Duodenal mucosa (tissue), 2 donors: ENCODE measurements around the gene NCLN.

Experiments
- H3K27ac ChIP-seq: one replicate; pipeline ENCODE4 v1.7.0; 2013; ENCODE audit warnings: low read depth, low read length
- H3K27me3 ChIP-seq, 2 donors: one replicate each; pipeline ENCODE4 v1.7.0; 2013; ENCODE audit warnings: low read length in 2 of 2, control low read depth in 1 of 2; ENCODE audit not compliant: insufficient read depth in 2 of 2, control insufficient read depth in 1 of 2
- H3K36me3 ChIP-seq, 2 donors: one replicate each; pipeline ENCODE4 v1.7.0; 2013; ENCODE audit warnings: low read length in 2 of 2, control low read depth in 1 of 2; ENCODE audit not compliant: insufficient read depth in 2 of 2, control insufficient read depth in 1 of 2
- H3K4me1 ChIP-seq, 2 donors: one replicate each; pipeline ENCODE4 v1.7.0; 2013; ENCODE audit warnings: low read length in 2 of 2, control low read depth in 1 of 2; ENCODE audit not compliant: insufficient read depth in 2 of 2, control insufficient read depth in 1 of 2
- H3K4me3 ChIP-seq, 2 donors: one replicate each; pipeline ENCODE4 v1.7.0; 2013; ENCODE audit warnings: low read length in 2 of 2, low read depth in 1 of 2
- H3K9ac ChIP-seq, 2 donors: one replicate each; pipeline ENCODE4 v1.7.0; 2013; ENCODE audit warnings: low read length in 2 of 2, low read depth in 1 of 2
- H3K9me3 ChIP-seq, 2 donors: one replicate each; pipeline ENCODE4 v1.7.0; 2013; ENCODE audit warnings: low read length in 2 of 2, control low read depth in 1 of 2; ENCODE audit not compliant: control insufficient read depth in 1 of 2

The NCLN gene

DNA sequence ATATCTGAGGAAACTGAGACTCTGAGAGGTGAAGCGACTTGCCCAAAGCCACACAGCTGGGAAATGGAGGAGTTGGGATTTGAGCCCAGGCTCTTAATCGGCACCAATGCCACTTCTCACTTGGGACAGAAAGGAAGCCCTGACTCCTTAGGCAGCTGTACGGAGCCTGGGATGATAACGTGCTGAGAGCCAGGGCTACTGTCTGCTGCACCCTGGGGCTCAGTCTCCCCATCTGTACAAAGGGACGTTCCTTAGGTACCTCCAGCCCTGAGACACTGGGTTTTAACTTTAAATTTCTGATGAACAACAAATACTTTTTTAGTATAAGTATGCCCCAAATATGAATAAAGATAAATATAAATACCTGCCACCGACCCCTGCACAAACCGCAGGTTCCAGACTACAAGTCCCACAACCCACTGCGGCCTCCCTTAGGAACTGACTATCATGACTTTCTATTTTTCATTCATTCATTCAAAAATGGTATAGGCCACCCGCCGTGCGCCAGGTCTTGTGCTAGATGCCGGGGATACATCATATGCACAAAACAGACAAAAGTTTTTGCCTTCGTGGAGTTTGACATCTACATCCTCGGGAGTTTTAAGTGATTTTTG is 776 bp upstream of the NCLN start:
- peak overlapping the region; percentile 81 for H3K4me3 ChIP-seq
- peak overlapping the region; percentile 79 for H3K27ac ChIP-seq
- H3K4me1 ChIP-seq: peaks cover 29 to 43% of the 10 kb centered on the region in 2 donors
- no peaks in the 10 kb centered on the region for H3K27me3 ChIP-seq
- no peaks in the 10 kb centered on the region for H3K9me3 ChIP-seq
- H3K9ac ChIP-seq: peak overlapping the region; percentile 60 to 94
- peaks cover 0 to 3% of the 10 kb centered on the region in 2 donors for H3K36me3 ChIP-seq

- peak overlapping the region; percentile 50 for H3K27ac ChIP-seq
- peak overlapping the region; percentile 84 to 90 for H3K4me3 ChIP-seq
- H3K4me1 ChIP-seq: peaks cover 33 to 48% of the 10 kb centered on the region in 2 donors
- H3K9ac ChIP-seq: peak overlapping the region; percentile 88 to 94
- no peaks in the 10 kb centered on the region for H3K27me3 ChIP-seq
- H3K9me3 ChIP-seq: no peaks in the 10 kb centered on the region
- H3K36me3 ChIP-seq: peaks cover 0 to 3% of the 10 kb centered on the region in 2 donors
These were observed 494 bp downstream of the NCLN start for GRCh38 chr19:3186160-3186688.

- no peaks in the 10 kb centered on the region for H3K27me3 ChIP-seq
- peak overlapping the region; percentile 84 to 90 for H3K4me3 ChIP-seq
- peak overlapping the region; percentile 88 to 94 for H3K9ac ChIP-seq
- peaks cover 33 to 48% of the 10 kb centered on the region in 2 donors for H3K4me1 ChIP-seq
- H3K27ac ChIP-seq: no peak overlapping the region
- H3K9me3 ChIP-seq: no peaks in the 10 kb centered on the region
- H3K36me3 ChIP-seq: peaks cover 0 to 3% of the 10 kb centered on the region in 2 donors
These were observed 1.3 kb downstream of the NCLN start for GRCh38 chr19:3186891-3187661.

- Histone ChIP-seq H3K27ac (peak overlapping the region; percentile 96), H3K4me3 (peak overlapping the region; percentile 84 to 90), H3K36me3 (peaks cover 3 to 5% of the 10 kb centered on the region in 2 donors), H3K4me1 (peaks cover 33 to 48% of the 10 kb centered on the region in 2 donors), H3K9me3 (no peaks in the 10 kb centered on the region), H3K27me3 (no peaks in the 10 kb centered on the region), H3K9ac (peak overlapping the region; percentile 88 to 94)
These were observed 2.2 kb downstream of the NCLN start for GRCh38 chr19:3187662-3188511.

GRCh38 chr19:3188627-3189596 is 3.2 kb downstream of the NCLN start:
- H3K9me3 ChIP-seq: no peaks in the 10 kb centered on the region
- H3K36me3 ChIP-seq: peaks cover 11 to 15% of the 10 kb centered on the region in 2 donors
- peak overlapping the region; percentile 84 to 90 for H3K4me3 ChIP-seq
- peak overlapping the region; percentile 88 to 94 for H3K9ac ChIP-seq
- H3K4me1 ChIP-seq: peaks cover 33 to 48% of the 10 kb centered on the region in 2 donors
- peak overlapping the region; percentile 96 for H3K27ac ChIP-seq
- no peaks in the 10 kb centered on the region for H3K27me3 ChIP-seq

DNA sequence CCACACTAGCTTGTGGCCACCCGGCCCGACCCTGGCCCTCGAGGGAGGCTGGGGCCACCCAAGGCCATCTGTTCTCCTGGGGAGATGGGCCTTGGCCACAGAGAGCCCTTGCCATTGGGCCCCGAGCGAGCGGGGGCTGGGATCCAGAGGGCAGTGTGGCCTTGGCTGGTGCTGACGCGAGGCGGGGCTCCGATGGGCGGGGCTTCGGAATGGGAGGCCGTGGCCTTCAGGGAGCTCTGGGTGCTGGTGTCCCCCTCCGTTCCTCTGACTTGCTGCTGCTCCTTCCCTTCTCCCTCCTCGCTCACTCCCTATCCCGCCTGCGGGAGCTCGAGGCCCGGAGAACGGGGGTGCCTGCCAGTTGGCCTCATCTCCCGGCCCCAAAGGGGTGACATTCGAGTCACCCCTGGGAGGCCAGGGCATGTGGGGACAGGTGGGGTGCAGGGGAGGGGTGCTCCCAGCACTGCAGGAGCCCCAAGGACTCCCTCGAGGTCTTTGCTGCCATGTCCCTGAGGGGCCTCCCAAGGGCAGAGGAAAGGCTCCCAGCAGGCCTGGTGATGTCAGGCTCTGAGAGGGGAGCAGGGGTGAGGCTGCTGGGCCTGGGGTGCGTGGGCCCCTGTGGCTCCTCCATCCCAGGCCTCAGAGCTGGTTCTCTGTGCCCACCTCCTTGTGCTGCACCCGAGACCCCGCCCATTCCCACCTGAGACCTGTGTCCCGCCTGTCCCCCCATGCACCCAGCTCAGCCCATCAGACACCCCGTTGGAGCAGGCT is 4.2 kb downstream of the NCLN start:
- Histone ChIP-seq H3K4me1 (peaks cover 33 to 42% of the 10 kb centered on the region in 2 donors), H3K27me3 (no peaks in the 10 kb centered on the region), H3K9me3 (no peaks in the 10 kb centered on the region), H3K4me3 (peak overlapping the region; percentile 84 to 90), H3K27ac (peak overlapping the region; percentile 79), H3K36me3 (peaks cover 11 to 20% of the 10 kb centered on the region in 2 donors), H3K9ac (peak overlapping the region; percentile 88 to 94)

GRCh38 chr19:3190470-3190770 is 4.7 kb downstream of the NCLN start:
- Histone ChIP-seq H3K4me1 (peaks cover 33 to 40% of the 10 kb centered on the region in 2 donors), H3K4me3 (no peak overlapping the region), H3K27me3 (no peaks in the 10 kb centered on the region), H3K9me3 (no peaks in the 10 kb centered on the region), H3K36me3 (peaks cover 11 to 20% of the 10 kb centered on the region in 2 donors), H3K27ac (no peak overlapping the region), H3K9ac (no peak overlapping the region)

DNA sequence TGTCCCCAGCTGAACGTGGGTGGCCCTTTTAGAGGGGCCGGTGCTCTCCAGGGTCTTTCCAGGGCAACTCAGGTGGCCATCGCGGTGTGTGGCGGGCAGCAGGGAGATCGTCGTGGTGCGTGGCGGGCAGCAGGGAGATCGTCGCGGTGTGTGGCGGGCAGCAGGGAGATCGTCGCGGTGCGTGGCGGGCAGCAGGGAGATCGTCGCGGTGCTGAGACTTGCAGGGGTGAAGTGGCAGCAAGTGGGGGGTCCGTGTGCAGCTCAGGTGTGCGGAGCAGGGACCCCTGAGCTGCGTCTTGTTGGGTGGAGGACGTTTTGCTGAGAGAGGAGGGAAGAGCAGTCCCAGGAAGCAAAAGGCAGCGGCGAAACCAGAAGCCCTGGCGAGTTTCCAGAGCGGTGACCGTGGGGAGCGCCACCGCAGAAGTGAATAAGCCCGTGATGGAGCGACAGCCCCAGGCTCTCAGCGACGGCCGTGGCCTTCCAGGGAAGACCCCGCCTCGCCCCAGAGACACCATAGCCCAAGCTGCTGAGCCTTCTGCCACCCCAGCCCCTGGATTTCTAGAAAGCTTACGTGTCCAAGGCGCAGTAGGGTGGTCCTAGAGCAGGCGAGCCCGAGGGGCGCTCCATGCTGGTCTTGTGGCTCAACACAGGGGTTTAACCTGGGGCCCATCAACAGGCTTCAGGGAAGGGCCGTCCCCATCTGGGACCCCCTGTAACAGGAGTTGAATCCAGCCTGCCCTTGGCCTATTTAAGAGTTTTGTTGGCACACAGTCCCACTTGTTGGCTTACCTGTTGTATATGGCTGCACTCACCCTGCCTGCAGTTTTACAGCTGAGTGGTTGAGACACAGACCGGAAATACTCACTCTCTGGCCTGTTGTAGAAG is 5.4 kb downstream of the NCLN start:
- no peak overlapping the region for H3K4me3 ChIP-seq
- H3K9me3 ChIP-seq: no peaks in the 10 kb centered on the region
- no peaks in the 10 kb centered on the region for H3K27me3 ChIP-seq
- H3K4me1 ChIP-seq: peaks cover 33 to 40% of the 10 kb centered on the region in 2 donors
- peaks cover 11 to 26% of the 10 kb centered on the region in 2 donors for H3K36me3 ChIP-seq
- H3K27ac ChIP-seq: no peak overlapping the region
- H3K9ac ChIP-seq: no peak overlapping the region
